Cardiac fibroblast (primary cell): Measurements from ENCODE around the gene PAGE2.

Source experiments
- DNase-seq, 2 donors: peaks; one replicate each; pipeline versions ENCODE4 v3.0.0 to v3.0.0-alpha.2; 2010; ENCODE audit warnings: low read depth in 2 of 2
- H3K4me3 ChIP-seq, 2 donors: replicated peaks in 1 of 2; 1 replicate in 1 of 2; 2 replicates in 1 of 2; pipeline ENCODE4 v1.5.1; 2011; ENCODE audit warnings: low read depth in 2 of 2, low read length in 2 of 2, mild to moderate bottlenecking in 2 of 2, moderate library complexity in 1 of 2
- CTCF ChIP-seq: IDR thresholded peaks from one replicate; pipeline ENCODE4 v1.5.1; 2011; ENCODE audit warnings: low read depth, mild to moderate bottlenecking, low read length, inconsistent platforms

PAGE2 gene

GRCh38 chrX:55072286-55072685, 16.5 kb upstream of the PAGE2 start:
- TF ChIP-seq CTCF: no peak
- no peak overlapping the region for H3K4me3 ChIP-seq
- DNase-seq: no peak

GRCh38 chrX:55074851-55075467, 13.9 kb upstream of the PAGE2 start, which contains the start of gene PAGE2B:
Gene PAGE2B, plus strand, starts transcription at chrX:55075030. Its CDS starts 1,012 bp downstream, at chrX:55076042.
- TF ChIP-seq CTCF: no peak
- no peak for DNase-seq

GRCh38 chrX:55098691-55099090, 9.9 kb downstream of the PAGE2 start:
- no peak for TF ChIP-seq CTCF
- no peak for DNase-seq
- no peak overlapping the region for H3K4me3 ChIP-seq

More at GRCh38 chrX:55074851-55075467, 13.9 kb upstream of the PAGE2 start, which contains the start of gene PAGE2B:
- no peak within 1 kb of the TSS for H3K4me3 ChIP-seq

GRCh38 chrX:55099162-55099561, 10.3 kb downstream of the PAGE2 start:
- DNase-seq: no peak
- no peak overlapping the region for H3K4me3 ChIP-seq
- no peak for TF ChIP-seq CTCF

- no peak overlapping the region for H3K4me3 ChIP-seq
- DNase-seq: no peak
- TF ChIP-seq CTCF: no peak
Measured at GRCh38 chrX:55102754-55103153, 13.9 kb downstream of the PAGE2 start.

- DNase-seq: no peak
- H3K4me3 ChIP-seq: no peak overlapping the region
- no peak for TF ChIP-seq CTCF
Measured at GRCh38 chrX:55107262-55107661, 18.4 kb downstream of the PAGE2 start.

- DNase-seq: no peak
- TF ChIP-seq CTCF: no peak
- no peak overlapping the region for H3K4me3 ChIP-seq
Measured at GRCh38 chrX:55107911-55108310, 19.1 kb downstream of the PAGE2 start.
